GM20000 (cell line): ENCODE results near the gene LMBRD1.

Source experiments
- DNase-seq: peaks from one replicate; pipeline ENCODE4 v3.0.0; 2012; ENCODE audit warnings: low spot score
- TF ChIP-seq, protein P1 (sequence below): IDR thresholded peaks from 2 replicates; pipeline ENCODE4 v1.5.1; 2012; ENCODE audit warnings: mild to moderate bottlenecking, control low read depth; ENCODE audit errors: extremely low read depth, missing control alignments

The LMBRD1 gene

GRCh38 chr6:69665437-69665836 lies 131.4 kb downstream of the LMBRD1 start:
- TF ChIP-seq, protein P1, sequence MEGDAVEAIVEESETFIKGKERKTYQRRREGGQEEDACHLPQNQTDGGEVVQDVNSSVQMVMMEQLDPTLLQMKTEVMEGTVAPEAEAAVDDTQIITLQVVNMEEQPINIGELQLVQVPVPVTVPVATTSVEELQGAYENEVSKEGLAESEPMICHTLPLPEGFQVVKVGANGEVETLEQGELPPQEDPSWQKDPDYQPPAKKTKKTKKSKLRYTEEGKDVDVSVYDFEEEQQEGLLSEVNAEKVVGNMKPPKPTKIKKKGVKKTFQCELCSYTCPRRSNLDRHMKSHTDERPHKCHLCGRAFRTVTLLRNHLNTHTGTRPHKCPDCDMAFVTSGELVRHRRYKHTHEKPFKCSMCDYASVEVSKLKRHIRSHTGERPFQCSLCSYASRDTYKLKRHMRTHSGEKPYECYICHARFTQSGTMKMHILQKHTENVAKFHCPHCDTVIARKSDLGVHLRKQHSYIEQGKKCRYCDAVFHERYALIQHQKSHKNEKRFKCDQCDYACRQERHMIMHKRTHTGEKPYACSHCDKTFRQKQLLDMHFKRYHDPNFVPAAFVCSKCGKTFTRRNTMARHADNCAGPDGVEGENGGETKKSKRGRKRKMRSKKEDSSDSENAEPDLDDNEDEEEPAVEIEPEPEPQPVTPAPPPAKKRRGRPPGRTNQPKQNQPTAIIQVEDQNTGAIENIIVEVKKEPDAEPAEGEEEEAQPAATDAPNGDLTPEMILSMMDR, result no peak
- no peak for DNase-seq

- no peak for DNase-seq
- TF ChIP-seq, protein P1, result no peak
Observed at GRCh38 chr6:69664551-69664950, 132.3 kb downstream of the LMBRD1 start.

DNA sequence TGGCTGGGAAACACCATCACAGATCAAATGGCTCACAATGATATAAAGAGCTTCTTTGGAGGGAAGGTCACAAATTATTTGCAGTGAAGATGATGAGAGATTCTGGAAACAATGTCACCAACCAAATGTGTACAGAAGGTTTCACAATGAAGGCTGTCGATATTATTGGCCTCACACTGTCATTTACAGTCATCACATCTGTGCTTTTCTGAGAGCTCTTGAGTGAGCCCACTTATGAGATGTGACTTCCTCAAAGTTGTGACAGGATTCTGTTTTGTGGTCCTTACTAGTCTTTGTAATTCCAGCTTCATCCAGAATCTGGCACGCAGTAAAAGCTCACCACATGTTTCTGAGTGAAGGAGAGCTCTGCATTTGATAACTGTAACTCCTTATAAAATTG lies 133.6 kb downstream of the LMBRD1 start:
- TF ChIP-seq, protein P1, result no peak
- no peak for DNase-seq

DNA sequence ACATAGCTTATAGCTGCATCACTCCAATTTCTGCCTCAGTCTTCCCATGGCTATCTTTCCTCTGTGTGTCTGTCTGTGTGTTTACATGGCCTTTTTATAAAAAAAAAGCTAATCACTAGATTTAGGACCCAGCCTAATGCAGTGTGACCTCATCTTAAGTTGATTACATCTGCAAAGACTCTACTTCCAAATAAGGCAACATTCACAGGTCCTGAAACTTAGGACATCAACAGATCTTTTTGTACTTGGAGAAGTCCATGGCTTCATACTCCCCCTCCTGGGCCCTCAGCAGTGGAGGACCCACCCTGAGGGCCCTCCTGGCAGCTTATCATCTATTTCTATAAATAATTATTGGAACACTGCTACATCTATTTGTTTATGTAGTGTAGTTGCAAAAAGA lies 146.1 kb downstream of the LMBRD1 start:
- TF ChIP-seq, protein P1, result no peak
- no peak for DNase-seq

DNA sequence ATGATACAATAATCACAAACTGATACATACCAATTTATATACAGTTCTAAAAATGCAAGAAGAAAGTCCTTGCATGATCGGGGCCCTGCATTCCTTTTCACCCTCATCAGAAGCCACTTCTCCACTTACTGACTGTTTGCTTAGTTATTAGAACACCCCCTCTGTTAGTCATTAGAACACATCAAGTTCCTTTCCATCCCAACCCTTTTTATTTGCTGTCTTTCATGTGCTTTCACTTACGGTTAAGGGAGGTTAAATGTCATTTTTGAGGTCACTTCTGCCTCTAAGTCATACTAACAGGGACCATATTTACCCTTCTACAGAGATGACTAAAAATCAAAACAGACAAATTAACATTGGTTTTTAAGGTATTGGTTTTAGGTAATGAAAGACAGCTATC lies 149.1 kb downstream of the LMBRD1 start:
- TF ChIP-seq, protein P1, result no peak
- DNase-seq, result no peak

DNA sequence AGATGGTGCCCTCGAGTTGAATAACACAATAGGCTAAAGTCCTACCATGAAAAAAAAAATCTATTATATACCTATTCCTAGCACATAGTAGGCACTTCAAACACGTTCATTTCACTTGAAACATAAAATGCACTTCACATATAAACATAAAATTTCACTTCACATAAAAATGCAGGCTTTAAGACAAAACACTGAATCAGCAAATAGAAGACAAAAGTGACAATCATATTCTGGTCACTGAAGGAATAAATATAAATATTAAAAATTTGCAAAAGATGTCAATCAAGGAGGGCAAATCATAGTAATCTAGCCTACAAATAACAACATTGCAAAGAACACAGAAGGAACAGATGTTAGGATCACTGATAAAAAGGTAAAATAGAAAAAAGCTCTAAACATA lies 153.1 kb downstream of the LMBRD1 start:
- DNase-seq, result no peak
- TF ChIP-seq, protein P1, result no peak

DNA sequence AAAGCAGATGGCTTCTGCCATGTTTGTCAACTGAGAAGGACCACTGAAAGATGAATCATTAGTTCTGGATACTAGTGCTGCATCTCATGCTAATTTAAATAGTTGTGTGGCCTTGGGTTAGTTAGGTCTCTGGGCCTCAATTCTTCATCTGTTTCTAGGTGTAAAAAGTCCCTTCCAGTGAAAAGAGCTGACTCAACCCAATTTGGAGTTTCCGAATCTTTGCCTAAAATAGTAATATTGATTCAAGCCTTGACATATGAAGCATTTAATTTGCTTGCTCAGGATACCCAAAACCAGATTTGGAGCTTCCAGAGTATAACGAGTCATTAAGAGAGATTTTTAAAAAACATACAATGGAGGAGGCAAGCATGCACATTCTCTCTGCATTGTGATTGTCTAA lies 163.9 kb downstream of the LMBRD1 start:
- TF ChIP-seq, protein P1, result no peak
- no peak for DNase-seq
